Sigmoid colon (tissue), 4 donors: ENCODE measurements around the gene NOC2L.

Experiments
- CTCF ChIP-seq, 4 experiments: fragments of 450-650 bp in 3 of 4; fragments of 200-600 bp in 1 of 4; IDR thresholded peaks; one replicate each; pipeline ENCODE4 v1.5.1; 2016 to 2019; ENCODE audit warnings: antibody characterized with exemption in 4 of 4, mild to moderate bottlenecking in 3 of 4, moderate library complexity in 2 of 4
- EP300 ChIP-seq, 4 donors: sonication (generic); formaldehyde crosslinking; IDR thresholded peaks; one replicate each; pipeline ENCODE4 v1.6.1; 2017; ENCODE audit warnings: antibody characterized with exemption in 4 of 4
- POLR2A ChIP-seq, 2 donors: fragments of 450-650 bp; IDR thresholded peaks; one replicate each; pipeline ENCODE4 v1.6.1; 2016; ENCODE audit warnings: antibody characterized with exemption in 2 of 2, mild to moderate bottlenecking in 2 of 2, moderate library complexity in 2 of 2
- POLR2AphosphoS5 ChIP-seq, 4 donors: sonication (generic); formaldehyde crosslinking; IDR thresholded peaks; one replicate each; pipeline ENCODE4 v1.6.1; 2017; ENCODE audit warnings: antibody characterized with exemption in 4 of 4

GRCh38 chr1:934991-935750 lies 23.9 kb downstream of the NOC2L start:
- no peak for TF ChIP-seq CTCF (IDR thresholded peaks at IDR 0.05)
- no peak for TF ChIP-seq POLR2AphosphoS5 (IDR thresholded peaks at IDR 0.05)
- TF ChIP-seq POLR2A (IDR thresholded peaks at IDR 0.05): no peak
- no peak for TF ChIP-seq EP300 (IDR thresholded peaks at IDR 0.05)
